Nucleus accumbens (tissue), 56 donors: Measurements from ENCODE around the gene ACADS.

Source experiments
- DNase-seq, 56 donors: peaks; one replicate each; lab custom pipeline; 2025; lab: John Stamatoyannopoulos, UW

Gene ACADS

GRCh38 chr12:120783197-120783596, 57.6 kb downstream of the ACADS start:
- no peak for DNase-seq

- DNase-seq = no peak
Measured at GRCh38 chr12:120784804-120785203, 59.2 kb downstream of the ACADS start.

- DNase-seq = no peak
Measured at GRCh38 chr12:120787889-120788288, 62.3 kb downstream of the ACADS start.
